GM19372 (cell line): ENCODE results near the gene ZNF638.
"Not testable (repeated sequence)": the region's sequence is repeated elsewhere in the genome, so short reads cannot be mapped to it uniquely, and the experiment has no call there.

ENCODE experiments used
- ATAC-seq: cut with Tn5 transposase; IDR thresholded peaks from one replicate; pipeline ENCODE4 v1.9.1; 2021; ENCODE audit warnings: mild to moderate bottlenecking, low read depth, moderate library complexity; ENCODE audit not compliant: unreplicated experiment

The ZNF638 gene

DNA sequence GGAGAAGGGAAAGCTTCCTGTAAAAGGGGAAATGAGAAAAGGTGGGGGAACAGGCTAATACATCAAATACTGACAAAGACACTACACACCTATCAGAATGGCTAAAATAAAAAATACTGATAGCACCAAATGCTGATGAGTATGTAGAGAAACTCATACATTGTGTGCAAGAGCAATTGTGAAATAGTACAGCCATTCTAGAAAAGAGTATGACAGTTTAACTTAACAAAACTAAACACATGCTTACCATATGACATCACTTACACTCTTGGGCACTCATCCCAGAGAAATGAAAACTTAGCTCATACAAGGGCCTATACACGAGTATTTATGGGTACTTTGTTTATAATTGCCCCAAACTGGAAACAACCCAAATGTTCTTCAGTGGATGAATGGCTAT, 53.4 kb downstream of the ZNF638 start:
- no peak for ATAC-seq

DNA sequence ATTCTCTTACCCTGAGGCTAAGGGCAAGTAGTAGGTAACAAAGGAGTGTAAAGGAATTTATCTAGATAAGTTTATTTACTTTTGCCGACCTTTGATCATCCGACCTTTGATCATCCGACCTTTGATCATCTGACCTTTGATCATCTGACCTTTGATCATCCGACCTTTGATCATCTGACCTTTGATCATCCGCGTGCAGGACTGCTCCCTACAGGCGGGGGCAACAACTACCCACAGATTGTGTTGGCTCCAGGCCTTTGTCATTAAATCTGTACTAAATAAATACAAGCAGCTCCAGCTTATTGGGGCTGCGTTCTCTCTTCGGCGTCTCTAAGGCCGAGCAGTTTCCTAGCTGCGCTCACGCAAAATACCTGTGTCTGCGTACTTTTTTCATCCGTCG, 56.6 kb downstream of the ZNF638 start:
- ATAC-seq = no peak

DNA sequence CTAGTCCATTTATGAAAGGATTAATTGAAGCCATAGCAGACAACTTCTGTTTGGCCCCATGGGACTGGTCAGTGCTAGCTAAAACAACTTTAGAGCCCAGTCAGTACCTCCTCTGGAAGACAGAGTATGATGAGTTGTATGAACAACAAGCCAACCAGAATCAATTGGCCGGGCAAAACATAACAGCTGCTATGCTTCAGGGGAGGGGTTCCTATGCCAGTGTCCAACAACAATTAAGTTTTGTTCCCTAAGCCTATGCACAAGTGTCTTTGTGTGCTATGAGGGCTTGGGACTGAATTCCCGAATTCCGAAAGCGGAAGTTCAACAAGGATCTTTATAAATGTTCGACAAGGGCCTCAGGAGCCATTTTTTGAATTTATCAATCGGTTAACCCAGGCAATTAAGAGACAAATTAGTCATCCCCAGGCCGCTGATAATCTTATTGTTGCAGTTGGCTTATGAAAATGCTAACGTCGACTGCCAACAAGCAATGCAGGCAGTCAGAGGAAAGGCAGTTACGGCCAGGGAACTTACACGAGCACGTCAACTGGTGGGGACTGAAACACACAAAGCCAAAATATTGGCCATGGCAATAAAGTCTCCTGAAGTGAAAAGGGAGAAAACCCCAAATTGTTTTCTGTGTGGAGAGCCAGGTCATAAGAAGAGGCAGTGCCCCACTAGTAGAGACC, 57.9 kb downstream of the ZNF638 start:
- no peak for ATAC-seq

DNA sequence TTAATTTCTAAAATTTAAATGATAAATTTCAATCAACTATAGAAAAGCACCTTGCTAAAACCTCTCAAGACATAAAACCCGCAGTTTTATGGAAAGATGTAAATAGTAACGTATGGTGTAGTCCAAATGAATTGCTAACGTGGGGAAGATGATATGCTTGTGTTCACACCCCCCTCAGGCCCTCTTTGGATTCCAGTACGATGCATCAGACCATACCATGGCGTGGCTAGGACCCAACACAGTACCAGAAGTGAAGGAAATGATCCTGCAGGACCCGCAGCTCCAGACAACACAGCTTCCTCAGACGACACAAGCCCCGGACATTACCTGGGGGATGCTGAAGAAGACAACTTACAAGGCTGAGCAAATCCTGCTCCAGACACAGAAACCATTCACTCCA, 61.6 kb downstream of the ZNF638 start:
- ATAC-seq = no peak

DNA sequence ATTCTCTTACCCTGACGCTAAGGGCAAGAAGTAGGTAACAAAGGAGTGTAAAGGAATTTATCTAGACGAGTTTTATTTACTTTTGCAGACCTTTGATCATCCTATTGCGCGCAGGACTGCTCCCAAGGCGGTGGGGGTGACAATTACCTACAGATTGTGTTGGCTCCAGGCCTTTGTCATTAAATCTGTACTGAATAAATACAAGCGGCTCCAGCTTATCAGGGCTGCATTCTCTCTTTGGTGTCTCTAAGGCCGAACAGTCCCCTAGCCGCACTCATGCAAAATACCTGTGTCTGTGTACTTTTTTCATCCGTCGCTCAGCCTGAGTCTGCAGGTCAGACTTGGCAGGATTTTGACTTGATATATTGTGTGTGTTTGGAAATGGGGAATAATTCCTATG, 63.9 kb downstream of the ZNF638 start:
- no peak for ATAC-seq

DNA sequence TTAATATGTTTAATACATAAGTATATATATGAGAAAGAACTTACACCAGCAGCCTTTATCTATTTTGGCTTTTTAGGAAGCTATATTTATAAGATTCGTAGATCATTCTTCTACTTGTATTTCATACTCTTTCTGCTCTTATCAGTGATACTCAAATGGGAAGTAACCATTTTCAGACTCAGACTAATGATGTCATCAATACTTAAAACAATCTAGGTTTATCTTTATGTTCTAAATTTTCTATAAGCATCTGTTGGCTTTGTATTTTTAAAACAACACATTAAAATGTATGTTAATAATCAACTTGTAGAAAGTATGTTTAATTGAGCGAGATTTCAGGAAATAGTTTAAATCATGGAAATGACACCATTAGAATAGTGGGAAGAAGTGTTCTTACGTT, 70.8 kb downstream of the ZNF638 start:
- no peak for ATAC-seq

DNA sequence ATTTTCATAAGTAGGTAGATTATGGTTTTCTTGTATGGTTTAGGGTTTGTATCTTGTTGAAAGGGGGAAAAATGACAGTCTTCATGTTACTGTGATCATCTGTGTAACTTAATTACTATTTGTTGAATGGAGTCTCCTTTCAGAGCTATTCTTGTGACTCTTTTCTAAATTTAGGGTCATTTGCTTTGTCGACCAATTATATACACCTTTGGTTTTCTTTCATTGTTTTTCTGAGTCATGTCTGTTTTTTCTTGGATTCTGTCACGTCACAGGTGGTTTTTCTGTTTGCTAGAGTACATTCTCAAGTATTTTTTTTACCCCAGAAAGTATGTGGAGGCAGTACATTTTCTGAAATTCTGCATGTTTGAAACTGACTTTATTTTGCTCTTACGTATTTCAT, 78.0 kb downstream of the ZNF638 start:
- no peak for ATAC-seq

DNA sequence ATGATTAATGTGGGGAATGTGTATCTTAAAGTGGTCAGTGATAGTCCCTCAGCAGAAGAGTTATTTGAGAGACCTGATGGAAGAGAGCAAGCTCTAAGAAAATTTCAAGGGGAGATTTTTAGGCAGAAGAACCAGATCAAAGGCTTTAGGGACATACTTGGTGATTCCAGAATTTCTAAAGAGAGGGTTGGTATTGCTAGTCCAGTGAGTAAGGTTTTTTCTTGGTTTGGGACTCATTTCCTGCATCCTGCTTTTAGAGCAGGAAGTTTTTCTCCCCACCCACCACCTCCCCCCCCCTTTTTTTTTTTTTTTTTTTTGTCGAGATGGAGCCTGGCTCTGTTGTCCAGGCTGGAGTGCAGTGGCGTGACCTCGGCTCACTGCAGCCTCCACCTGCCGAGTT, 79.1 kb downstream of the ZNF638 start:
- ATAC-seq = no peak

DNA sequence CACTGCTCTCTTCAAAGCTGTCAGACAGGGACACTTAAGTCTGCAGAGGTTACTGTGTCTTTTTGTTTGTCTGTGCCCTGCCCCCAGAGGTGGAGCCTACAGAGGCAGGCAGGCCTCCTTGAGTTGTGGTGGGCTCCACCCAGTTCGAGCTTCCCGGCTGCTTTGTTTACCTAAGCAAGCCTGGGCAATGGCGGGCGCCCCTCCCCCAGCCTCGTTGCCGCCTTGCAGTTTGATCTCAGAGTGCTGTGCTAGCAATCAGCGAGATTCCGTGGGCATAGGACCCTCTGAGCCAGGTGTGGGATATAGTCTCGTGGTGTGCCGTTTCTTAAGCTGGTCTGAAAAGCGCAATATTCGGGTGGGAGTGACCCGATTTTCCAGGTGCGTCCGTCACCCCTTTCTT, 85.3 kb downstream of the ZNF638 start:
- ATAC-seq = not testable (repeated sequence)

DNA sequence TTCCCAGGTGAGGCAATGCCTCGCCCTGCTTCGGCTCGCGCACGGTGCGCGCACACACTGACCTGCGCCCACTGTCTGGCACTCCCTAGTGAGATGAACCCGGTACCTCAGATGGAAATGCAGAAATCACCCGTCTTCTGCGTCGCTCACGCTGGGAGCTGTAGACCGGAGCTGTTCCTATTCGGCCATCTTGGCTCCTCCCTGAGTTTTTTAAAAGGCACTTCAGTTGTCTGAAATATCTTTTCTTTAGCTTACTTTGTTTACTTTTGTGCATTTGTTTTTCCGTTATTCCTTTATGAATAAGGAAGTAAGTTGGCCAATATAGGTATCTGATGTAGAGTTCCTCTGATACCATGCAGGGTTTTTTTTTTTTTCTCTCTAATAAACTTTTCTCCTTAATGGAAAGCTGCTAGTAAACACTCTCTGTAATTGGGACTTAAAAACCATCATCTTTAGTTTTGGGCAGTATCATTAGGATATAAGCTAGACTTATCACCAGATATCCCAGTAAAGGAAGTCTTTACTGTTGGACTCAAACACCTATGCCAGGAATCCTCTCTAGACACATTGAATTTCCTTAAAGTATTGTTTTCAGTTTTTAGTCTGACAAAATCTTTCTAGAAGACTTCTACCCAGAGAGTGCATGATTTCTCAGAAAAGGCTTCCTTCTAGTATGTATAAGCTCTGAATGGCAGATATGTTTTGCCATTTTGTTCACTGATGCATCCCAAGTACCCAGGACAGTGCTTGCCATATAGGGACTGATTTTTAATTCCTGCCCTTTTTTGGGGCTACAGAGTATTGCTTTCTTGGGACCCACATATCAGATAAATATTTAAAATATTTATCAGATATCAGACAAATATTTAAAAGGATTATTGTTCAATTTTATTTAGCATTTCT, 86.0 kb downstream of the ZNF638 start:
- ATAC-seq = no peak

DNA sequence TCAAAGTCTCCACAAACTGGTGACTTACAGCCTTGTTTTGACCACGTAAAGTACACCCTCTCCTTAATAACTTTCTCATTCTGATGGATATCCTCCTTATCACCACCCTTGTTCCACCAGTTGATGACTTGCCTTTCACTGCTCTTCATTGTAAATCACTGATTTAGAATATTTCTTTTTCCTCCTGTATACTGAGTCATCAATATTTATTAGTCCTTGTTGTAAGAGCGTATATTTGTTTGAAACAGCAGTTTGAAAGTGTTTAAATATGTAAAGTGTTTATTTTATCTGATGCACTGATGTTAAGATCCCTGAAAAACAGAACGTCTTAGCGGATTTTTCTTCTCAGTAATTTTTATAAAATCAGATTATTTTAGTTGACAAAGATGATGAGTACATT, 87.6 kb downstream of the ZNF638 start:
- ATAC-seq = no peak

DNA sequence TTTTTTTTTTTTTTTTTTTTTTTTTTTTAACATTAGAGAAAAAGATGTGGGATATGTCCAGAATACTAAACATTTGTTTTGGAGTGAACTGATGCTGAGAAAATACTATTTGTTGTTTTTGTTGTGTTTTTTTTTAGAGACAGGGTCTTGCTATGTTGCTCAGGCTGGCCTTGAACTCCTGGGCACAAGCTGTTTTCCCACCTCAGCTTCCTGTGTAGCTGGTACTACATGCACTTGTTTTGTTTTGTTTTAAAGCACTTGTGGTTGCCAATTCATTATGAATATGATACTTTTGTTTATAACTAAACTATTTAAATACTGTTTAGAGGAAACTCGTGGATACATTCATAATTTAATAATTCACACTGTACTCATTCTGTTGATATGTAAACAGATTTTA, 88.4 kb downstream of the ZNF638 start:
- ATAC-seq = no peak

DNA sequence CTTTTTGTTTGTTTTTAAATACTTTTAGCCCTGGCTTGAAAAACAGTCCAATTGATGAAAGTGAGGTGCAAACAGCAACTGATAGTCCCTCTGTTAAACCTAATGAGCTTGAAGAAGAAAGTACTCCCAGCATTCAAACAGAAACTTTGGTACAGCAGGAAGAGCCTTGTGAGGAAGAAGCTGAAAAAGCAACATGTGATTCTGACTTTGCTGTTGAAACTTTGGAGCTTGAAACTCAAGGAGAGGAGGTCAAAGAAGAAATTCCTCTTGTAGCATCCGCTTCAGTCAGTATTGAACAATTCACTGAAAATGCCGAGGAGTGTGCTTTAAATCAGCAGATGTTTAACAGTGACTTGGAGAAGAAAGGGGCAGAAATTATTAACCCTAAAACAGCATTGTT, 91.2 kb downstream of the ZNF638 start:
- ATAC-seq = no peak

DNA sequence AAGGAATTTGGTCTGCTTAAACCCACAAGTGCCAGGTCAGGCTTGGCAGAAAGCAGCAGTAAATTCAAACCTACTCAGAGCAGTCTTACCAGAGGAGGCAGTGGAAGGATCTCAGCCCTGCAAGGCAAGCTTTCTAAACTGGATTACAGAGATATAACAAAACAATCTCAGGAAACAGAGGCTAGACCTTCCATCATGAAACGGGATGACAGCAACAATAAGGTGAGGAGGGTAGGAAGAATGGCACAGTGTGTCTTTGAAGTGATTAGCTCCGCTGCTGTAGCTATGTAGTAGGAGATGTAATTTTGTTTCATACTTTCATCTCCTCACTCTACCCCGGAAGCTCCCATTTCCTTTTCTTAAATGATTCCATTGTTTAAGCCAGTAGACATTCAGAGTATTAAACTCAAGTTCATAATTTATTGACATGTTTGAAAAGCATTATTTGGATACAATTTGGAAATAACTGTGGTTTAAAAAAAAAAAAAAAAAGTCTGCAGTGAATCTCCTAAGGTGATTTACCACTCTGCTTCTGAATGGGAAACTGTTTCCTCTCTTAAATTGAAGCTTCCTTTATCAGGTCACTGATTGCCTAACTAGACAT, 92.3 kb downstream of the ZNF638 start:
- ATAC-seq = no peak

DNA sequence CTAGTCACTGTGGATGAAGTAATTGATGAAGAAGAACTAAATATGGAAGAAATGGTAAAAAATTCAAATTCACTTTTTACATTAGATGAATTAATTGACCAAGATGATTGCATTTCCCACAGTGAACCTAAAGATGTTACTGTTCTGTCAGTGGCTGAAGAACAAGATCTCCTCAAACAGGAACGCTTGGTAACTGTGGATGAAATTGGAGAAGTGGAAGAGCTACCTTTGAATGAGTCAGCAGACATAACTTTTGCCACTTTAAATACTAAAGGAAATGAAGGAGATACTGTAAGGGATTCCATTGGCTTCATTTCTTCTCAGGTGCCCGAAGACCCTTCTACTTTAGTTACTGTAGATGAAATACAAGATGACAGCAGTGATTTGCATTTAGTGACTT, 95.1 kb downstream of the ZNF638 start:
- no peak for ATAC-seq

DNA sequence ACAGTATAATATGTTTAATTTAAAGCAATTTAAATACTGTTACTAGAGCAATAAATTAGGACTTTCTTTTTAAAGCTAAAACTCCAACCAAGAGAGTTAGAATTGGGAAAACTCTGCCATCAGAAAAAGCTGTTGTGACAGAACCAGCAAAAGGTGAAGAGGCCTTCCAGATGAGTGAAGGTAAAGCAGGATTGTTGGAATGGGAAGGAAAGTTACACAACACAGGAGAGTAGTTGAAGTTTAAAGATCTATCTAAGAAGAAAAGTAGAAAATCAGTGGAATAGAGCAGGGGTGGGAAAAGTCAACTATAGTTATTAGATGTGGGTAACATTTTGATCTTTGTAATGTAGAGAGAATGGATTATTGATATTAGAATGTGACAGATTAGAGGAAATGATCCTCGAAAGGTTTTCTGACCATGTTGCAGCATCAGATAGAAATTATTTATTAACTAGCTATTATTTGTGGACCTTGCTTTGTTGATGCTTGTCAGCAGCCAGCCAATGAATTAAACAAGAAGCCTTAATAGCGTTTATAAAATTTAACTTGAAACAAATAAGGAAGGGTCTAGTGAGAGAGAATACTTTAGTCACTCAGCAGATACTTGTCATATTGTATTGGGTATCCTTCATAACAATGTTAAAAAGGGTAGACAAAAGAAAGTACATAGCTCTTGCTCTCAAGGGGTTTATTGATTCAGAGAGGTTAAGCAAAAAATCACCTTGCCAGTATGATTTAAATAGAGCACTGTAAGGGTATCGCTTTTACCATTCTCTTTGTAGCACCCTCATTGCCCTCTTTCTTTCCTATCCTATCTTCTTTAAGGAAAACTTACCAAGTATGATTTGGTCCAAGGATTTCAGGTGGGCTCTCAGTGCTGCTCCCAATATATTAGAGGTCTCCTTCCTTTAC, 97.1 kb downstream of the ZNF638 start:
- ATAC-seq = no peak

DNA sequence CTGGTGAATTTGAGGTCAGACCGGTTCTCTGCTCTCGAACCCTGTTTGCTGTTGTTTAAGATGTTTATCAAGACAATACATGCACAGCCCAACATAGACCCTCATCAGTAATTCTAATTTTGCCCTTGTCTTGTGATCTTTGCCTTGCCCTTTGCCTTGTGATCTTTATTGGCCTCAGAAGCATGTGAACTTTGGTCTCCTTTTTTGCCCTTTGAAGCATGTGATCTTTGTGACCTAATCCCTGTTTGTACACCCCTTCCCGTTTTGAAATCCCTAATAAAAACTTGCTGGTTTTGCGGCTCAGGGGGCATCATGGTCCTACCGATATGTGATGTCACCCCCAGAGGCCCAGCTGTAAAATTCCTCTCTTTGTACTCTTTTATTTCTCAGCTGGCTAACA, 113.6 kb downstream of the ZNF638 start:
- not testable (repeated sequence) for ATAC-seq

DNA sequence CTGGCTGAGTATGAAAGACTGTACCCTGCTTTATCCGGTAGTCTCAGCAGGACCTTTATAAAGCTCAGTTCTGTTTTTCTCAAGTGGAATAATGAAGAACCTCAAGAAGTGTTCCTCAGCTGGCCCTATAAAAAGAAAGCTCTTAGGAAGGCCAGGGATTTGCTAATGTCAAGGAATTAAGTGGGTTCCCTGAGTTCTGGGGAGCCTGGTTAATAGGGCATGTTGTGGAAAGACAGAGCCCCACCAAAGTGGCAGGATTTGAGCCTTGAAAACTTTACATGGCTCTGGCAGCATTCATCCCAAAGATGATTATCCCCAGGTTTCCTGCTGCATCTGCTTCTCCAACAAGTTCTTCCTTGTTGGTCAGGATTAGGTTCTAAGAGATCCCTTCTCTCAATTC, 114.9 kb downstream of the ZNF638 start:
- ATAC-seq = no peak

DNA sequence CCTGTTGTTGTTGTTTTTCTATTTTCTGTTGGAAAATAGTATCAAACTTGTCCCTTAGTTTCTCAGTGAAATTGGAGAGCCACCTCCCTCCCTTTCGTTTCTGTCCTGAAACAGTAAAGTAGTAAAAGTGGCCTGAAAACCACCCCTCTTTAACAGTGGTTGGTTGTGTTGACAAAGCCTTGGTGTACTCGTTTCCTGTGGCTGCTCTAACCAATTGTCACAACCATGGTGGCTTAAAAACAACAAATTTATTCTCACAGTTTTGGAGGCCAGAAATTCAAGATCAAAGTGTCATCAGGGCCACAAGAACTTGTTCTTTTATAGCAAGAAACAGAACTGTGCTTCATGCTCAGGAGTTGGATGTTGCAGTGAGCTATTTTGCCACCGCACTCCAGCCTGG, 117.8 kb downstream of the ZNF638 start:
- ATAC-seq = no peak

DNA sequence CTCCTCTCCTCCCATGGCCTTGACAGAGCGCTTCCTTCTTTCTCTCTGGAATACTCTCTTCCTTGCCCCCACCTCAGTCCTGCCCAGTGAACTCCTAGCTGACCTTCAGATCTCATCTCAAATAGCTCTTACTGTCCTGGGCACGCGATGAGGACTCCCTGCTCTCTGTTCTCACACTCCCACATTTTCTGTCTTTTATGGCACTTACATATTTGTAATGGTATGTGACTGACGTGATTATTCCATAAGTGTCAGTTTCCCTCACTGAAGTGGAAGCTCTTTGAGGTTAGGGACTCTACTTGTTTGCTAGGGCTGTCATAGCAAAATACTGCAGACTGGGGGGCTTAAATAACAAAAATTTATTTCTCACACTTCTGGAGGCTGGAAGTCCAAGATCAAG, 120.1 kb downstream of the ZNF638 start:
- no peak for ATAC-seq

DNA sequence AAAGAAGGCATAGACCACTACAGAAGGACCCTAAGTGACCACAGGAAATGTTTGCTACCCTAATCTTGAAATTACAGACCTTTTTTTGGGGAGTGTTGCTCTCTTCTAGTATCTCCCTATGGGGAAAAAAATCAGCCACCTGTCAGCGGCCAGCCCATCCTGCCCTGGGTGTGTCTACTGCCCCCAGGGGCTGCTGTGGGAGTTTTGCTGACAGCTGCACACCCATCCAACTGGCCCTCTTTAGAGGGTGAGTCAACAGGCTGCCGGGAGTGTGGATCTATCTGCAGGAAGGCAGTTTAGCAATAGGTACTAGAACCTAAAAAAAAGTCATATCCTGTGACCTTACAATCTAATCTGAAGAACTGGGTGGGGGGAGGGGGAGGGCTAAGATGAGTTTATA, 121.0 kb downstream of the ZNF638 start:
- ATAC-seq = no peak
